ENCODE data around the gene ARHGEF37. TPM values are rescaled to one million over a fixed set of nuclear protein-coding genes. Genes with fewer than 3 reads are reported as not detected.

Gene ARHGEF37
- total RNA-seq, 3 donors from 2014 or later: 13.4 to 35.0 (median 24.6) TPM

GRCh38 chr5:149680810-149681221, 99.5 kb downstream of the ARHGEF37 start:
- Histone ChIP-seq H3K36me3 (ENCODE audit: low read depth) (no peaks in the 10 kb centered on the region), H3K4me3 (no peak overlapping the region), H3K9me3 (no peaks in the 10 kb centered on the region), H3K4me1 (ENCODE audit: low read depth) (peaks cover 9% of the 10 kb centered on the region)
- intact Hi-C loops (cut with DNase I, micrococcal nuclease): no loop called here
- peak; percentile 9 for ATAC-seq
- DNase-seq: no peak
- no peak for TF ChIP-seq CTCF (IDR thresholded peaks at IDR 0.05)

DNA sequence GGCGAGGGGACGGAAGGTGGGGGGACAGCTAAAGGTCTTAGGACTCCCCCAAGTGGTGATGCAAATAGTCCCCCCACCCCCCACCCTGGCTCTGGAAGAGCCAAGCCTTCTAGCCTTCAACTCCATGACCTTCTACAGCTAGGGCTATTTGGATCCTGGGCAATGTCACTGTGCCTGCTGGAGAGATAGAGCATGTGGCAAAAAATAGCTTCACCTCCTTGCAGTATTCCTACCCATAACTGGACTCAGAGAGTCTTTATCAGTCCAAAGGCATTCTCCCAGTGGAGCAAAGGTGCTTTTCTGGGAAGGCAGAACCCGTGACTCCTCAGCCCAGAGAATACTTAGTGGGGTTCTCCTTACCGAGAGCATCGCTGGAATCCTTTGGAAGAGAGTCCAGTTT, 100.0 kb downstream of the ARHGEF37 start:
- intact Hi-C loops (cut with DNase I, micrococcal nuclease): no loop called here
- Histone ChIP-seq H3K9me3 (no peaks in the 10 kb centered on the region), H3K36me3 (ENCODE audit: low read depth) (no peaks in the 10 kb centered on the region), H3K4me1 (ENCODE audit: low read depth) (peaks cover 7% of the 10 kb centered on the region), H3K4me3 (no peak overlapping the region)
- no peak for DNase-seq
- ATAC-seq: no peak
- no peak for TF ChIP-seq CTCF (IDR thresholded peaks at IDR 0.05)

DNA sequence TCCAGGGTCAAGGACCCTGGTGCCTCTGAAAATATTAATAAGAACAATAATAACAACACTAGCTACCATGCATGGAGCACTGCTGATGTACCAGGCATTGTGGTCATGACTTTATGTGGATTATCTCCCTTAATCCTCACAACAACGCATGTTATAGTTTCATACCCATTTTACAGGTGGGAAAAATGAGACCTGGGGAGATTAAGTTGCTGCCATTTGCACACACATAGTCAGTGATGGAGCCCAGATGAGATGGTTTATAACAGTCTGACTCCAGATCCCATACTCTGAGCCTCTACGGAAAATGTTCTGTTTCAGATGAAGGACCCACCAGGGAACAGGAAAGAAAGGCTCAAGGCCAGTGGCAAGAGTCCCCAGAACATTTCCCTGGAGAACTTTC, 100.6 kb downstream of the ARHGEF37 start:
- Histone ChIP-seq H3K36me3 (ENCODE audit: low read depth) (no peaks in the 10 kb centered on the region), H3K9me3 (no peaks in the 10 kb centered on the region), H3K4me1 (ENCODE audit: low read depth) (peaks cover under 1% of the 10 kb centered on the region), H3K4me3 (no peak overlapping the region)
- no peak for ATAC-seq
- intact Hi-C loops (cut with DNase I, micrococcal nuclease): no loop called here
- TF ChIP-seq CTCF (IDR thresholded peaks at IDR 0.05): no peak
- DNase-seq: no peak

DNA sequence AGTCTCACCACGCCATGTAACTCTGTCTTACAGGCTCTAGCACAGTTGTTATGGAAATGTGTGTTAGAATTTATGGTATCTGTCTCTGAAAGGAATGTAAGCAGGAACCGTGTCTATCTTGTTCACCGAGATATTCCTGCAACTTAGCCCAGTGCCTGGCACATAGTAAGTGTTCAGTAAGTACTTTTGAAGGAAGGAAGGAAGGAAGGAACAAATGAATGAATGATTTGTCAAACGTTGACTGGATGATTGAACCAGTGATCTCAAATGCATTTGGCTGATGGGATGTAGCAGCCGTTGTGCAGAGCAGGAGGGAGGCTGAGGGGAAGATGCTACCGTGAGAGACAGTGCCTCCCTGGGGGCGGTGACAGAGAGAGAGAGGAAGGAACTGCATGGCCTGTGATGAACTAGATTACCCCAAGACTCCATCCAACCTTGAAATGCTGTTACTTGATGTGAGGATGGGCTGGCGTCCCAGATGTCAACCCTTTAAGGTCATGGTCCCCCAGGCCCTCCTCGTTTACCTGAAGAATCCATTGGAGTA, 101.3 kb downstream of the ARHGEF37 start:
- TF ChIP-seq CTCF (IDR thresholded peaks at IDR 0.05): no peak
- intact Hi-C loops (cut with DNase I, micrococcal nuclease): no loop called here

DNA sequence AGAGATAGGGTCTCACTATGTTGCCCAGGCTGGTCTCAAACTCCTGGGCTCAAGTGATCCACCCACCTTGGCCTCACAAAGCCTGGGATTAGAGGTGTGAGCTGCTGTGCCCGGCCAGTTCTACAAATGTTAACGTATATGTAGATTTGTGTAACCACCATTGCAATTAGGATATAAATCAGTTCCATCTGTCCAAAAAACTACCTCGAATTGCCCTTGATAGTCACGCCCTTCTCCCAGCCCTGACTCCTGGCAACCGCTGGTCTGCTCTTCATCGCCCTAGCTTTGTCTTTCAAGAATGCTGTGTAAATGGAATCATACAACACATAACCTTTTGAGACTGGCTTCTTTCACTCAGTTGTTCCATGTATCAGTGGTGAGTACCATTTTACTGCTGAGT, 102.7 kb downstream of the ARHGEF37 start:
- TF ChIP-seq CTCF (IDR thresholded peaks at IDR 0.05): no peak
- no peak for ATAC-seq
- Histone ChIP-seq H3K4me3 (no peak overlapping the region), H3K36me3 (ENCODE audit: low read depth) (no peaks in the 10 kb centered on the region), H3K9me3 (no peaks in the 10 kb centered on the region), H3K4me1 (ENCODE audit: low read depth) (no peaks in the 10 kb centered on the region)
- no peak for DNase-seq
- intact Hi-C loops (cut with DNase I, micrococcal nuclease): no loop called here

More for the DNA sequence above, 101.3 kb downstream of the ARHGEF37 start:
- Histone ChIP-seq H3K9me3 (no peaks in the 10 kb centered on the region), H3K4me1 (ENCODE audit: low read depth) (no peaks in the 10 kb centered on the region), H3K36me3 (ENCODE audit: low read depth) (no peaks in the 10 kb centered on the region), H3K4me3 (no peak overlapping the region)
- DNase-seq (no peak), ATAC-seq (no peak)

- H3K36me3 ChIP-seq (ENCODE audit: low read depth): no peaks in the 10 kb centered on the region
- H3K4me3 ChIP-seq: no peak overlapping the region
- H3K4me1 ChIP-seq (ENCODE audit: low read depth): no peaks in the 10 kb centered on the region
- intact Hi-C loops (cut with DNase I, micrococcal nuclease): no loop called here
- TF ChIP-seq CTCF (IDR thresholded peaks at IDR 0.05): no peak
- ATAC-seq (no peak), DNase-seq (no peak)
- no peaks in the 10 kb centered on the region for H3K9me3 ChIP-seq
These were observed 103.1 kb downstream of the ARHGEF37 start for GRCh38 chr5:149684371-149684770.
